Measurements from ENCODE around the gene CXCL10. TPM values are rescaled to one million over a fixed set of nuclear protein-coding genes. Genes with fewer than 3 reads are reported as not detected.

Gene CXCL10
- total and polyA plus RNA-seq, 7 donors, result 0.06 to 1.5 (median 0.23) TPM; not detected in 1

DNA sequence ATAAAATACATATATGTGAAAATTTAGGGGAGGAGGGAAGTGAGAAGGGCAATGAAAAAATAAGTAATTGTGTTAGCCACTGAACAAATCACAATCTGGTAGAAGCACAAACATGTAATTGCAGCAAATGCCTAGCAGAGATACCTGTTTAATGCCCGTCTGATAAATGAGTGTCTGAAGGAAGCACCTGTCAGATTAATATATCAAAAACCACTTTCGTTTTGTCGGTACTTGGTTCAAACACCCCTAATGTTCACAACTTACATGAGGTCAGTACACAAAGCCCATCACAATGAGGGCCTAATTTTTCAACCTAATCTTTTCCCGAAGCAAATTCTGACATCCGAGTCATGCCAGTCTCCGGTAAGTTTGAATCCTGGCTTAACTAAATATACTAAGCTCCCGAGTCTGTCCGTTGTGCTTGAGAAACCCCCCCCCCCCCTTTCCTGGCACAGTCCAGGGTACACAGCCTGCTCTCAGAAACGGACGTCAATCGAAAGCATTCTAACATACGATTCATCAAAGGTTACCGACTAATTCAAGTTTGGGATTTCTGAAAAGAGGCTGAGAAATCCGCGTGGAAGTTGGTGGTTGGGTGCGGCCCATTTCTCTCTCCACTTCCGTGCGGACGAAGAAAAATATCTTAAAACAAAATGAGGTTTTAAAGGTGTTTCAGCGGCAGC, 33.3 kb downstream of the CXCL10 start:
- Histone ChIP-seq H3K9me3 (no peaks in the 10 kb centered on the region), H3K4me1 (peaks cover 23% of the 10 kb centered on the region), H3K36me3 (ENCODE audit: insufficient read depth in 1 of 2, low read depth in 1 of 2) (no peaks in the 10 kb centered on the region), H3K4me3 (peak overlapping the region; percentile 98), H3K27me3 (ENCODE audit: insufficient read depth in 3 of 3, low read length in 2 of 3) (no peaks in the 10 kb centered on the region), H3K27ac (peak overlapping the region; percentile 89)
- WGBS, 3 donors, result 0 to 1% (median 1%) methylated on average over 20 of the region's 20 CpGs
- intact Hi-C loops (cut with DNase I), result loop anchor here (2.0 to 10.0 kb wide), 3 partner anchors 97 to 315 kb away; partner anchors contain the start of genes NUP54 (in 1 of the 2) and STBD1 (in 1 of the 2)
- TF ChIP-seq, protein P1, sequence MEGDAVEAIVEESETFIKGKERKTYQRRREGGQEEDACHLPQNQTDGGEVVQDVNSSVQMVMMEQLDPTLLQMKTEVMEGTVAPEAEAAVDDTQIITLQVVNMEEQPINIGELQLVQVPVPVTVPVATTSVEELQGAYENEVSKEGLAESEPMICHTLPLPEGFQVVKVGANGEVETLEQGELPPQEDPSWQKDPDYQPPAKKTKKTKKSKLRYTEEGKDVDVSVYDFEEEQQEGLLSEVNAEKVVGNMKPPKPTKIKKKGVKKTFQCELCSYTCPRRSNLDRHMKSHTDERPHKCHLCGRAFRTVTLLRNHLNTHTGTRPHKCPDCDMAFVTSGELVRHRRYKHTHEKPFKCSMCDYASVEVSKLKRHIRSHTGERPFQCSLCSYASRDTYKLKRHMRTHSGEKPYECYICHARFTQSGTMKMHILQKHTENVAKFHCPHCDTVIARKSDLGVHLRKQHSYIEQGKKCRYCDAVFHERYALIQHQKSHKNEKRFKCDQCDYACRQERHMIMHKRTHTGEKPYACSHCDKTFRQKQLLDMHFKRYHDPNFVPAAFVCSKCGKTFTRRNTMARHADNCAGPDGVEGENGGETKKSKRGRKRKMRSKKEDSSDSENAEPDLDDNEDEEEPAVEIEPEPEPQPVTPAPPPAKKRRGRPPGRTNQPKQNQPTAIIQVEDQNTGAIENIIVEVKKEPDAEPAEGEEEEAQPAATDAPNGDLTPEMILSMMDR (IDR thresholded peaks at IDR 0.05), result no peak
- ATAC-seq, result peak in 2 of 4 donors; percentile 51 to 68
- DNase-seq, result no peak

DNA sequence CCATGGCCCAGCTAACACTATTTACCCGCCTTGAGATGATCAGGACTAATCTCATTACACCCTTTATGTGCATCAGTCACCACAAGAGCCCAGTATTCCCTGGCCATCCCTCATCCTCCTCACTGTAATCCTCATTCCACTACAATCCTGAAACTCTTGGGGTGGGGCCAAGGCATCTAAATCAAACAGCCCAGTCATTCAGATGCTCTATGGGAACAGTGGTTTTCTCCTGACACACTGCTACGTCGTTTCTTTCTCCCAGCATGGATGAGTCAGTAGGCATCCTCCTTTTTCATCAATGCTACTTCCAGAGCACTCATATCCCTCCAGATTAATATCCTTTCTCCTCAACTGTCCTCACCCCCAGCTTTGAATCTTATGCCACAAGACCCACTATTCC, 38.2 kb downstream of the CXCL10 start:
- ATAC-seq, result peak; percentile 30 to 58 (median 44)
- TF ChIP-seq, protein P1 (IDR thresholded peaks at IDR 0.05), result no peak
- Histone ChIP-seq H3K27ac (no peak overlapping the region), H3K4me3 (no peak overlapping the region), H3K9me3 (peaks cover 4% of the 10 kb centered on the region), H3K4me1 (peaks cover 19% of the 10 kb centered on the region), H3K36me3 (ENCODE audit: insufficient read depth in 1 of 2, low read depth in 1 of 2) (peaks cover 5 to 31% of the 10 kb centered on the region in 2 donors), H3K27me3 (ENCODE audit: insufficient read depth in 3 of 3, low read length in 2 of 3) (no peaks in the 10 kb centered on the region)
- WGBS, 3 donors, result 71 to 76% (median 73%) methylated on average over 3 of the region's 3 CpGs
- intact Hi-C loops (cut with DNase I), result no loop called here
- no peak for DNase-seq

DNA sequence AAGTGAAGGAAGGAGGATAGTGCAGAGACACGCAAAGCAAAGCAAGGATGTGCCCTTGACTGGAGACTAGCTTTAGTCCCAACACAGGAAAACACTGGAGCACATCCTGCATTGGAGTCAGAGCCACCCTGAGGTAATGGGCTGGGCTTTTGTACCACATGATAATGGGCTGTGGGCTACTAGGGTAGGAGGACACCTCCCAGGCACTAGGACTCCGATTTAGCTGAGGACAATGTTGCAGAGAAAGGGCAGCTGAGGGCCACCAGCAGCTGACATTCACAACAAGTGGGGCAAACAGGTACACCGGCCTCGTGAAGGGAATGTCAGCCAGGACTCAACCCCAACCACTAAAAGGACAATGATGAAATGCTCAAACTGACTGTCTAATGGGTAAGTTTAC, 42.7 kb downstream of the CXCL10 start:
- H3K9me3 ChIP-seq, result peaks cover 4% of the 10 kb centered on the region
- intact Hi-C loops (cut with DNase I), result no loop called here
- ATAC-seq (no peak), DNase-seq (no peak)
- H3K4me3 ChIP-seq, result no peak overlapping the region
- H3K27me3 ChIP-seq (ENCODE audit: insufficient read depth in 3 of 3, low read length in 2 of 3), result no peaks in the 10 kb centered on the region
- H3K4me1 ChIP-seq, result peaks cover 1% of the 10 kb centered on the region
- 72 to 85% (median 78%) methylated on average over 3 to 4 of the region's 4 CpGs for WGBS, 3 donors
- TF ChIP-seq, protein P1 (IDR thresholded peaks at IDR 0.05), result no peak
- H3K27ac ChIP-seq, result no peak overlapping the region
- peaks cover 15 to 75% of the 10 kb centered on the region in 2 donors for H3K36me3 ChIP-seq (ENCODE audit: insufficient read depth in 1 of 2, low read depth in 1 of 2)

DNA sequence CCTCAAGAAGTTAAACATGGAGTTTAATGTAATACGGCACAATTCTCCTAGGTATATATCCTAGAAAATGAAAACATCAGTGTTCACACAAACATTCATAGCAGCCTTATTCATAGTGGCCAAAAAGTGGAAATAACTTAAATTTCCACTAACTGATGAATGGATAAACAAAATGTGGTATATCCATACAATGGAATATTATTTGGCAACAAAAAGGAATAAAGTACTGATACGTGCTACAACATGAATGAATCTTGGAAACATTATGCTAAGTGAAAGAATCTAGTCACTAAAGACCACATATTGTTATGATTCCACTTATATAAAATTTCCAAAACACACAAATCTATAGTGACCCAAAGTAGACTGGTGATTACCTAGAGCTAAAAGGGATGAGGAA, 47.1 kb downstream of the CXCL10 start:
- DNase-seq, result no peak
- WGBS, 3 donors, result 94 to 98% (median 96%) methylated on average over 2 of the region's 2 CpGs
- H3K4me3 ChIP-seq, result no peak overlapping the region
- no peaks in the 10 kb centered on the region for H3K4me1 ChIP-seq
- intact Hi-C loops (cut with DNase I), result no loop called here
- no peaks in the 10 kb centered on the region for H3K9me3 ChIP-seq
- TF ChIP-seq, protein P1 (IDR thresholded peaks at IDR 0.05), result no peak
- peaks cover 26 to 98% of the 10 kb centered on the region in 2 donors for H3K36me3 ChIP-seq (ENCODE audit: insufficient read depth in 1 of 2, low read depth in 1 of 2)
- no peak for ATAC-seq
- H3K27me3 ChIP-seq (ENCODE audit: insufficient read depth in 3 of 3, low read length in 2 of 3), result no peaks in the 10 kb centered on the region
- no peak overlapping the region for H3K27ac ChIP-seq
